NCI-H1694 treated with DMSO at 0.1 percent for 48 hours (cell line): Measurements from ENCODE around the gene SAPCD2.
A peak's percentile ranks its signal among the peaks of the same experiment; 100 is the strongest.

Experiments
- DNase-seq: peaks from one replicate; lab custom pipeline; 2025; lab: John Stamatoyannopoulos, UW

SAPCD2 gene

GRCh38 chr9:137030538-137031527 is 39.5 kb downstream of the SAPCD2 start:
- DNase-seq, result no peak

GRCh38 chr9:137030006-137030405 is 40.4 kb downstream of the SAPCD2 start:
- DNase-seq, result no peak

GRCh38 chr9:137029058-137029936 is 41.1 kb downstream of the SAPCD2 start:
- DNase-seq, result no peak

GRCh38 chr9:137028263-137029057 is 41.9 kb downstream of the SAPCD2 start:
- DNase-seq, result peak; percentile 17

GRCh38 chr9:137027369-137028262 is 42.7 kb downstream of the SAPCD2 start, which contains the start of gene ABCA2:
Gene ABCA2 (minus strand): TSS chr9:137028237. CDS start chr9:137028140, 97 bp downstream.
- DNase-seq, result no peak

GRCh38 chr9:137026828-137027227 is 43.5 kb downstream of the SAPCD2 start:
- no peak for DNase-seq

GRCh38 chr9:137026384-137026783 is 44.0 kb downstream of the SAPCD2 start:
- no peak for DNase-seq

- peak; percentile 34 for DNase-seq
Measured at GRCh38 chr9:137025517-137025966, 44.8 kb downstream of the SAPCD2 start.

GRCh38 chr9:137023583-137023991 is 46.8 kb downstream of the SAPCD2 start:
- DNase-seq, result no peak

GRCh38 chr9:137023157-137023556 is 47.2 kb downstream of the SAPCD2 start:
- no peak for DNase-seq

GRCh38 chr9:137022662-137023008 is 47.7 kb downstream of the SAPCD2 start:
- DNase-seq, result no peak

GRCh38 chr9:137021979-137022661 is 48.2 kb downstream of the SAPCD2 start:
- DNase-seq, result no peak

- DNase-seq, result no peak
Measured at GRCh38 chr9:137021568-137021978, 48.8 kb downstream of the SAPCD2 start.

GRCh38 chr9:137020771-137021567 is 49.4 kb downstream of the SAPCD2 start:
- no peak for DNase-seq

- DNase-seq, result no peak
Measured at GRCh38 chr9:137019891-137020683, 50.3 kb downstream of the SAPCD2 start.

GRCh38 chr9:137018761-137019559 is 51.4 kb downstream of the SAPCD2 start:
- DNase-seq, result no peak

- DNase-seq, result no peak
Measured at GRCh38 chr9:137017791-137018497, 52.4 kb downstream of the SAPCD2 start.
